NCI-H1694 (cell line): ENCODE measurements around the gene PCDHA3.
"Not testable (repeated sequence)": the region's sequence is repeated elsewhere in the genome, so short reads cannot be mapped to it uniquely, and the experiment has no call there.

Experiments used
- DNase-seq: peaks from one replicate; lab custom pipeline; 2025; lab: John Stamatoyannopoulos, UW

Gene PCDHA3

GRCh38 chr5:140800816-140801493 is at the start of gene PCDHA3:
TSS of gene PCDHA3 (plus strand) at chr5:140801057.
- DNase-seq = peak; percentile 12

GRCh38 chr5:140753561-140753960 is 47.3 kb upstream of the PCDHA3 start:
- no peak for DNase-seq

- no peak for DNase-seq
Measured at GRCh38 chr5:140764177-140764973, 36.5 kb upstream of the PCDHA3 start.

GRCh38 chr5:140767444-140767843 is 33.4 kb upstream of the PCDHA3 start:
- DNase-seq = no peak

GRCh38 chr5:140780512-140780911 is 20.3 kb upstream of the PCDHA3 start:
- DNase-seq = no peak

- DNase-seq = peak; percentile 33
Measured at GRCh38 chr5:140785905-140786686, 14.8 kb upstream of the PCDHA3 start, which contains the start of gene PCDHA1. TSS of gene PCDHA1 (plus strand) at chr5:140786140.

- not testable (repeated sequence) for DNase-seq
Measured at GRCh38 chr5:140787422-140787821, 13.4 kb upstream of the PCDHA3 start.

- not testable (repeated sequence) for DNase-seq
Measured at GRCh38 chr5:140787849-140788504, 12.9 kb upstream of the PCDHA3 start.

GRCh38 chr5:140791089-140791488 is 9.8 kb upstream of the PCDHA3 start:
- DNase-seq = no peak

- no peak for DNase-seq
Measured at GRCh38 chr5:140794595-140795258, 6.1 kb upstream of the PCDHA3 start, which contains the start of gene PCDHA2. TSS of gene PCDHA2 (plus strand) at chr5:140794852.

GRCh38 chr5:140795259-140795641 is 5.6 kb upstream of the PCDHA3 start:
- DNase-seq = no peak

- not testable (repeated sequence) for DNase-seq
Measured at GRCh38 chr5:140796072-140796717, 4.7 kb upstream of the PCDHA3 start.

- DNase-seq = no peak
Measured at GRCh38 chr5:140796718-140797095, 4.2 kb upstream of the PCDHA3 start.

- no peak for DNase-seq
Measured at GRCh38 chr5:140801494-140801841, 611 bp downstream of the PCDHA3 start.

- DNase-seq = not testable (repeated sequence)
Measured at GRCh38 chr5:140802381-140802780, 1.5 kb downstream of the PCDHA3 start.

- DNase-seq = no peak
Measured at GRCh38 chr5:140802781-140803271, 2.0 kb downstream of the PCDHA3 start.

- DNase-seq = no peak
Measured at GRCh38 chr5:140806834-140807775, 6.2 kb downstream of the PCDHA3 start, which contains the start of gene PCDHA4. TSS of gene PCDHA4 (plus strand) at chr5:140807068.

- DNase-seq = not testable (repeated sequence)
Measured at GRCh38 chr5:140808241-140808888, 7.5 kb downstream of the PCDHA3 start.

GRCh38 chr5:140808889-140809291 is 8.0 kb downstream of the PCDHA3 start:
- no peak for DNase-seq
